DOHH2 (cell line): ENCODE results near the gene FAM174B.

Source experiments
- EZH2phosphoT487 ChIP-seq: fragments of 200-600 bp; sonication (generic); IDR thresholded peaks from 2 replicates; pipeline ENCODE4 v1.6.1; 2017; ENCODE audit warnings: borderline replicate concordance, mild to moderate bottlenecking, antibody characterized with exemption, low read length, moderate library complexity, mixed read lengths
- TF ChIP-seq, protein P1 (sequence below): fragments of 200-600 bp; sonication (generic); IDR thresholded peaks from one replicate; pipeline ENCODE4 v1.5.1; 2014; ENCODE audit warnings: antibody characterized with exemption, mild to moderate bottlenecking, low read depth, low read length; ENCODE audit not compliant: poor library complexity, severe bottlenecking

DNA sequence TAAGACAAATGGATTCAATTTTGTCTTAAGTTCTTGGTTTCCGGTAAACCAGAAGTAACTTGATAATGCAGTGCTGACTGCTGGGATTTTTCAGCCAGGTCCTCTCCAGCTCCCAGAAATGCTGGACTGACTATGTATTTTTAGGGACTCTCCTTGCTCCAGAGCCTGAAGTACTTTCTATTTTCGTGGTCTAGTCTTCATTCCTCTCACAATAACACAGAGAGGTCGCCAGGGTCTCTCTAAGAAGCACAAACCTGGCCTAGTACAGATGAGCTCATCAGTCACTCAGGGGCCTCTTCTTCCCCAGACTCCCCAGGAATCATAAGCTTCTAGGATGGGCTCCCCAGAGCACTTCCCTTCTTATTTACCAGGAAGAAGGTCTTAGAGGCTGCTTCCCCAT is 85.8 kb downstream of the FAM174B start:
- TF ChIP-seq, protein P1, sequence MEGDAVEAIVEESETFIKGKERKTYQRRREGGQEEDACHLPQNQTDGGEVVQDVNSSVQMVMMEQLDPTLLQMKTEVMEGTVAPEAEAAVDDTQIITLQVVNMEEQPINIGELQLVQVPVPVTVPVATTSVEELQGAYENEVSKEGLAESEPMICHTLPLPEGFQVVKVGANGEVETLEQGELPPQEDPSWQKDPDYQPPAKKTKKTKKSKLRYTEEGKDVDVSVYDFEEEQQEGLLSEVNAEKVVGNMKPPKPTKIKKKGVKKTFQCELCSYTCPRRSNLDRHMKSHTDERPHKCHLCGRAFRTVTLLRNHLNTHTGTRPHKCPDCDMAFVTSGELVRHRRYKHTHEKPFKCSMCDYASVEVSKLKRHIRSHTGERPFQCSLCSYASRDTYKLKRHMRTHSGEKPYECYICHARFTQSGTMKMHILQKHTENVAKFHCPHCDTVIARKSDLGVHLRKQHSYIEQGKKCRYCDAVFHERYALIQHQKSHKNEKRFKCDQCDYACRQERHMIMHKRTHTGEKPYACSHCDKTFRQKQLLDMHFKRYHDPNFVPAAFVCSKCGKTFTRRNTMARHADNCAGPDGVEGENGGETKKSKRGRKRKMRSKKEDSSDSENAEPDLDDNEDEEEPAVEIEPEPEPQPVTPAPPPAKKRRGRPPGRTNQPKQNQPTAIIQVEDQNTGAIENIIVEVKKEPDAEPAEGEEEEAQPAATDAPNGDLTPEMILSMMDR: no peak
- TF ChIP-seq EZH2phosphoT487: no peak
